Parathyroid adenoma (tissue), 2 donors: ENCODE data around the gene RCBTB1.
"Not testable (repeated sequence)": the region's sequence is repeated elsewhere in the genome, so short reads cannot be mapped to it uniquely, and the experiment has no call there.

Source experiments
- H2AFZ ChIP-seq: fragments of 300-600 bp; sonication (generic); one replicate; pipeline ENCODE4 v1.7.0; 2017; ENCODE audit warnings: antibody characterized with exemption, mild to moderate bottlenecking
- H3K27ac ChIP-seq: fragments of 300-600 bp; sonication (generic); one replicate; pipeline ENCODE4 v1.7.0; 2017
- H3K27me3 ChIP-seq: fragments of 300-600 bp; sonication (generic); one replicate; pipeline ENCODE4 v1.7.0; 2017; ENCODE audit warnings: low read length; ENCODE audit not compliant: control insufficient read depth, insufficient read depth
- H3K36me3 ChIP-seq: fragments of 300-600 bp; sonication (generic); one replicate; pipeline ENCODE4 v1.7.0; 2017; ENCODE audit warnings: low read length; ENCODE audit not compliant: control insufficient read depth, insufficient read depth
- H3K4me1 ChIP-seq: fragments of 300-600 bp; sonication (generic); one replicate; pipeline ENCODE4 v1.7.0; 2017; ENCODE audit warnings: control low read depth
- H3K4me2 ChIP-seq: fragments of 300-600 bp; sonication (generic); one replicate; pipeline ENCODE4 v1.7.0; 2017; ENCODE audit warnings: low read length
- H3K4me3 ChIP-seq: fragments of 300-600 bp; sonication (generic); one replicate; pipeline ENCODE4 v1.7.0; 2017; ENCODE audit warnings: low read depth, low read length
- H3K79me2 ChIP-seq: fragments of 300-600 bp; sonication (generic); one replicate; pipeline ENCODE4 v1.7.0; 2017; ENCODE audit warnings: control low read depth
- H3K9ac ChIP-seq: fragments of 300-600 bp; sonication (generic); one replicate; pipeline ENCODE4 v1.7.0; 2017; ENCODE audit warnings: mild to moderate bottlenecking
- H3K9me3 ChIP-seq: fragments of 300-600 bp; sonication (generic); one replicate; pipeline ENCODE4 v1.7.0; 2017; ENCODE audit warnings: low read length; ENCODE audit not compliant: control insufficient read depth
- CTCF ChIP-seq: fragments of 300-600 bp; sonication (generic); IDR thresholded peaks from one replicate; pipeline ENCODE4 v1.7.0; 2017; ENCODE audit warnings: antibody characterized with exemption, mild to moderate bottlenecking
- donor health status: primary hyperparathyroidism.

Gene RCBTB1

GRCh38 chr13:49604570-49604969 lies 19.2 kb upstream of the RCBTB1 start:
- H3K27me3 ChIP-seq: no peaks in the 10 kb centered on the region
- no peak overlapping the region for H3K4me3 ChIP-seq
- no peak overlapping the region for H3K4me2 ChIP-seq
- H3K9me3 ChIP-seq: no peaks in the 10 kb centered on the region
- no peak overlapping the region for H3K27ac ChIP-seq
- H2AFZ ChIP-seq: no peak overlapping the region
- no peaks in the 10 kb centered on the region for H3K4me1 ChIP-seq
- H3K9ac ChIP-seq: no peak overlapping the region
- TF ChIP-seq CTCF: no peak
- H3K36me3 ChIP-seq: no peaks in the 10 kb centered on the region
- H3K79me2 ChIP-seq: no peaks in the 10 kb centered on the region

GRCh38 chr13:49602615-49603014 lies 17.3 kb upstream of the RCBTB1 start:
- H3K27ac ChIP-seq, H3K27me3 ChIP-seq, H3K79me2 ChIP-seq, H3K4me1 ChIP-seq, H3K4me2 ChIP-seq, H3K9ac ChIP-seq, H3K4me3 ChIP-seq, H3K9me3 ChIP-seq, H2AFZ ChIP-seq, H3K36me3 ChIP-seq: not testable (repeated sequence)

GRCh38 chr13:49602005-49602404 lies 16.6 kb upstream of the RCBTB1 start:
- H3K4me2 ChIP-seq: no peak overlapping the region
- no peaks in the 10 kb centered on the region for H3K9me3 ChIP-seq
- H3K4me3 ChIP-seq: no peak overlapping the region
- H3K27me3 ChIP-seq: no peaks in the 10 kb centered on the region
- no peak overlapping the region for H3K27ac ChIP-seq
- H3K36me3 ChIP-seq: no peaks in the 10 kb centered on the region
- H3K9ac ChIP-seq: no peak overlapping the region
- no peak for TF ChIP-seq CTCF
- no peak overlapping the region for H2AFZ ChIP-seq
- no peaks in the 10 kb centered on the region for H3K4me1 ChIP-seq
- no peaks in the 10 kb centered on the region for H3K79me2 ChIP-seq

- Histone ChIP-seq H3K27ac (no peak overlapping the region), H3K36me3 (no peaks in the 10 kb centered on the region), H3K79me2 (no peaks in the 10 kb centered on the region), H3K4me3 (no peak overlapping the region), H3K9ac (no peak overlapping the region), H3K4me2 (no peak overlapping the region), H3K27me3 (no peaks in the 10 kb centered on the region), H2AFZ (no peak overlapping the region), H3K9me3 (no peaks in the 10 kb centered on the region), H3K4me1 (no peaks in the 10 kb centered on the region)
- no peak for TF ChIP-seq CTCF
Observed at GRCh38 chr13:49597043-49597641, 11.8 kb upstream of the RCBTB1 start.

GRCh38 chr13:49596221-49596620 lies 10.9 kb upstream of the RCBTB1 start:
- no peak for TF ChIP-seq CTCF
- no peak overlapping the region for H3K27ac ChIP-seq
- H3K9me3 ChIP-seq: no peaks in the 10 kb centered on the region
- no peak overlapping the region for H2AFZ ChIP-seq
- H3K9ac ChIP-seq: no peak overlapping the region
- H3K36me3 ChIP-seq: no peaks in the 10 kb centered on the region
- H3K27me3 ChIP-seq: no peaks in the 10 kb centered on the region
- no peaks in the 10 kb centered on the region for H3K79me2 ChIP-seq
- H3K4me2 ChIP-seq: no peak overlapping the region
- H3K4me1 ChIP-seq: no peaks in the 10 kb centered on the region
- no peak overlapping the region for H3K4me3 ChIP-seq
